GM19324 (cell line): Measurements from ENCODE around the gene HOXA7.

Source experiments
- ATAC-seq: cut with Tn5 transposase; IDR thresholded peaks from one replicate; pipeline ENCODE4 v1.9.1; 2021; ENCODE audit warnings: mild to moderate bottlenecking, moderate library complexity; ENCODE audit not compliant: unreplicated experiment, low FRiP score

Gene HOXA7

GRCh38 chr7:27124096-27124901, 32.2 kb downstream of the HOXA7 start:
- no peak for ATAC-seq

GRCh38 chr7:27123477-27124053, 32.9 kb downstream of the HOXA7 start:
- no peak for ATAC-seq

- ATAC-seq = no peak
These were observed 33.4 kb downstream of the HOXA7 start for GRCh38 chr7:27123007-27123476.

GRCh38 chr7:27122077-27122910, 34.2 kb downstream of the HOXA7 start:
- ATAC-seq = no peak

- ATAC-seq = no peak
These were observed 34.8 kb downstream of the HOXA7 start for GRCh38 chr7:27121684-27122076.

- no peak for ATAC-seq
These were observed 37.0 kb downstream of the HOXA7 start for GRCh38 chr7:27119412-27119911.

GRCh38 chr7:27118580-27118979, 37.9 kb downstream of the HOXA7 start:
- no peak for ATAC-seq

GRCh38 chr7:27117887-27118491, 38.5 kb downstream of the HOXA7 start:
- ATAC-seq = no peak

GRCh38 chr7:27116962-27117886, 39.3 kb downstream of the HOXA7 start:
- no peak for ATAC-seq

- no peak for ATAC-seq
These were observed 40.2 kb downstream of the HOXA7 start for GRCh38 chr7:27116031-27116961.

- ATAC-seq = no peak
These were observed 41.1 kb downstream of the HOXA7 start for GRCh38 chr7:27115221-27116026.

- no peak for ATAC-seq
These were observed 41.6 kb downstream of the HOXA7 start for GRCh38 chr7:27114881-27115220.

GRCh38 chr7:27113991-27114769, 42.3 kb downstream of the HOXA7 start:
- no peak for ATAC-seq

GRCh38 chr7:27112955-27113949, 43.2 kb downstream of the HOXA7 start:
- ATAC-seq = no peak

GRCh38 chr7:27112361-27112760, 44.1 kb downstream of the HOXA7 start:
- ATAC-seq = no peak

GRCh38 chr7:27111751-27112277, 44.7 kb downstream of the HOXA7 start:
- no peak for ATAC-seq
